Gastrocnemius medialis (tissue), 4 donors: ENCODE measurements around the gene AGBL1.

Experiments
- POLR2A ChIP-seq, 2 donors: fragments of 450-650 bp; IDR thresholded peaks; one replicate each; pipeline ENCODE4 v1.6.1; 2017; ENCODE audit warnings: antibody characterized with exemption in 2 of 2, mild to moderate bottlenecking in 2 of 2, moderate library complexity in 2 of 2
- TF ChIP-seq, protein P1 (sequence below), 5 experiments: fragments of 450-650 bp in 3 of 5; fragments of 200-600 bp in 2 of 5; sonication (generic) in 2 of 5; IDR thresholded peaks in 4 of 5; conservative IDR thresholded peaks in 1 of 5; 1 replicate in 4 of 5; 2 replicates in 1 of 5; pipeline ENCODE4 v1.5.1; 2016 to 2019; ENCODE audit warnings: antibody characterized with exemption in 5 of 5, mild to moderate bottlenecking in 3 of 5, moderate library complexity in 3 of 5

DNA sequence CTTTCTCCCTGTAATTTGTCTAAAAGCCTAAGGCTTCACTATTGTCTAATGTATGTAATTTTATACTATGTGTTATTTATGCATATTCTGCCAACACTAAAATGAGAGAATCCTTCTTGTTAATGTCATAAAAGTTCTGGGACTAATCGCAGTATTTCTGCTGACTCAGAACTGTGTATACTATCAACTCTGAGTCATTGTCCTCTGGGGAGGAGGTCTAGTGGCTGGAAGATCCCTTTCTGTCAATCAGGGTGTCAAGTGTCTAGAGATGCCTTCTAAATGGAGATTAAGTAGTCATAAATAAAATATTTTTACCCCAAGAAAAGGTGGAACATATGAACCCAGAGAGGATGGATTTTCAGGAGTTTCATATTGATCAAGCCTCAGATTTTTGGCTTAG, 473.4 kb downstream of the AGBL1 start:
- TF ChIP-seq POLR2A (IDR thresholded peaks at IDR 0.05), result no peak
- TF ChIP-seq, protein P1, sequence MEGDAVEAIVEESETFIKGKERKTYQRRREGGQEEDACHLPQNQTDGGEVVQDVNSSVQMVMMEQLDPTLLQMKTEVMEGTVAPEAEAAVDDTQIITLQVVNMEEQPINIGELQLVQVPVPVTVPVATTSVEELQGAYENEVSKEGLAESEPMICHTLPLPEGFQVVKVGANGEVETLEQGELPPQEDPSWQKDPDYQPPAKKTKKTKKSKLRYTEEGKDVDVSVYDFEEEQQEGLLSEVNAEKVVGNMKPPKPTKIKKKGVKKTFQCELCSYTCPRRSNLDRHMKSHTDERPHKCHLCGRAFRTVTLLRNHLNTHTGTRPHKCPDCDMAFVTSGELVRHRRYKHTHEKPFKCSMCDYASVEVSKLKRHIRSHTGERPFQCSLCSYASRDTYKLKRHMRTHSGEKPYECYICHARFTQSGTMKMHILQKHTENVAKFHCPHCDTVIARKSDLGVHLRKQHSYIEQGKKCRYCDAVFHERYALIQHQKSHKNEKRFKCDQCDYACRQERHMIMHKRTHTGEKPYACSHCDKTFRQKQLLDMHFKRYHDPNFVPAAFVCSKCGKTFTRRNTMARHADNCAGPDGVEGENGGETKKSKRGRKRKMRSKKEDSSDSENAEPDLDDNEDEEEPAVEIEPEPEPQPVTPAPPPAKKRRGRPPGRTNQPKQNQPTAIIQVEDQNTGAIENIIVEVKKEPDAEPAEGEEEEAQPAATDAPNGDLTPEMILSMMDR (IDR thresholded peaks at IDR 0.05 in 4 of 5, conservative IDR thresholded peaks at IDR 0.05 in 1 of 5), result no peak
